HepG2 (cell line): ENCODE results near the gene PPIA. TPM values are rescaled to one million over a fixed set of nuclear protein-coding genes. Genes with fewer than 3 reads are reported as not detected.

Experiments
- FOXA1 ChIP-seq, 2 experiments: fragments of 450-650 bp in 1 of 2; sonication (generic) in 1 of 2; formaldehyde crosslinking in 1 of 2; IDR thresholded peaks; 2 replicates each; pipeline versions ENCODE4 v1.4.0 to v1.6.1; 2016 to 2020; ENCODE audit warnings: missing genetic modification reagents in 1 of 2
- ISL2 ChIP-seq: sonication (generic); formaldehyde crosslinking; IDR thresholded peaks from 2 replicates; pipeline ENCODE4 v1.5.0; 2020; ENCODE audit warnings: missing genetic modification reagents
- MAFK ChIP-seq, 2 experiments: IDR thresholded peaks in 1 of 2; conservative IDR thresholded peaks in 1 of 2; 2 replicates each; pipeline ENCODE4 v1.6.1; 2011; ENCODE audit warnings: improper control_type of control experiment in 2 of 2, low read length in 2 of 2
- MTA1 ChIP-seq: sonication (generic); formaldehyde crosslinking; IDR thresholded peaks from 2 replicates; pipeline ENCODE4 v1.4.0; 2020; ENCODE audit warnings: missing genetic modification reagents, mild to moderate bottlenecking, borderline replicate concordance
- PCBP1 ChIP-seq: fragments of 200-400 bp; formaldehyde crosslinking; IDR thresholded peaks from 2 replicates; pipeline ENCODE4 v1.6.1; 2017; ENCODE audit warnings: mild to moderate bottlenecking, low read depth, low read length, borderline replicate concordance
- TBX2 ChIP-seq: sonication (generic); formaldehyde crosslinking; IDR thresholded peaks from 2 replicates; pipeline ENCODE4 v1.5.0; 2020; ENCODE audit warnings: missing genetic modification reagents, mild to moderate bottlenecking, borderline replicate concordance
- ZNF142 ChIP-seq: sonication (generic); formaldehyde crosslinking; IDR thresholded peaks from 2 replicates; pipeline ENCODE4 v1.4.0; 2020; ENCODE audit warnings: missing genetic modification reagents
- ZNF20 ChIP-seq: sonication (generic); formaldehyde crosslinking; IDR thresholded peaks from 2 replicates; pipeline ENCODE4 v1.4.0; 2020; ENCODE audit warnings: mild to moderate bottlenecking, moderate library complexity, missing genetic modification reagents
- ZNF224 ChIP-seq: sonication (generic); formaldehyde crosslinking; IDR thresholded peaks from 2 replicates; pipeline ENCODE4 v1.5.0; 2020; ENCODE audit warnings: mild to moderate bottlenecking, missing genetic modification reagents
- ZNF24 ChIP-seq: fragments of 450-650 bp; IDR thresholded peaks from 2 replicates; pipeline ENCODE4 v1.6.1; 2017; ENCODE audit warnings: antibody characterized with exemption, mild to moderate bottlenecking
- ZNF367 ChIP-seq: sonication (generic); formaldehyde crosslinking; IDR thresholded peaks from 2 replicates; pipeline ENCODE4 v1.4.0; 2020; ENCODE audit warnings: missing genetic modification reagents, borderline replicate concordance
- polyA plus RNA-seq, 8 experiments: library from polyadenylated mRNA; depleted of rRNA in 3 of 8; stranded (reverse) in 7 of 8; unstranded in 1 of 8; fragments of >200 nt; fragmentation: Illumina TruSeq in 4 of 8; extraction: Trizol in 4 of 8; gene quantifications; 2 replicates each; pipeline versions ENCODE4 v1.2.1 to v1.2.3, GENCODE V29; 2011 to 2016; ENCODE audit warnings: low read depth in 4 of 8, missing spikeins in 1 of 8, mixed read lengths in 1 of 8; ENCODE audit not compliant: insufficient read depth in 1 of 8
- total RNA-seq, 5 experiments: library from RNA; depleted of rRNA; stranded (reverse); fragments of >200 nt; fragmentation: Illumina TruSeq; extraction: Trizol; gene quantifications; 2 replicates each; pipeline ENCODE4 v1.2.3, GENCODE V29; 2016; ENCODE audit warnings: low read depth in 1 of 5
- TF ChIP-seq, protein P1 (sequence below): sonication (generic); IDR thresholded peaks from 2 replicates; pipeline ENCODE4 v1.6.1; 2016; ENCODE audit warnings: low read depth, borderline replicate concordance
- TF ChIP-seq, protein P2 (sequence below): sonication (generic); formaldehyde crosslinking; IDR thresholded peaks from 2 replicates; pipeline ENCODE4 v1.8.0; 2022; ENCODE audit warnings: mild to moderate bottlenecking, missing genetic modification reagents; ENCODE audit not compliant: insufficient replicate concordance
- TF ChIP-seq, protein P3 (sequence below): IDR thresholded peaks from 2 replicates; pipeline ENCODE4 v1.4.0; 2020; ENCODE audit warnings: mild to moderate bottlenecking, missing genetic modification reagents

PPIA gene
- total and polyA plus RNA-seq, 2 of the 13 experiments (the other 11 are each of a cell fraction or from before 2014, with no cell fraction given) = 2,268 to 3,010 TPM

- TF ChIP-seq, protein P1, sequence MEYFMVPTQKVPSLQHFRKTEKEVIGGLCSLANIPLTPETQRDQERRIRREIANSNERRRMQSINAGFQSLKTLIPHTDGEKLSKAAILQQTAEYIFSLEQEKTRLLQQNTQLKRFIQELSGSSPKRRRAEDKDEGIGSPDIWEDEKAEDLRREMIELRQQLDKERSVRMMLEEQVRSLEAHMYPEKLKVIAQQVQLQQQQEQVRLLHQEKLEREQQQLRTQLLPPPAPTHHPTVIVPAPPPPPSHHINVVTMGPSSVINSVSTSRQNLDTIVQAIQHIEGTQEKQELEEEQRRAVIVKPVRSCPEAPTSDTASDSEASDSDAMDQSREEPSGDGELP = peak; percentile 39; the same call in 1 of the 2 replicates
- TF ChIP-seq ZNF224 = no peak
- TF ChIP-seq ZNF367 (CRISPR knock-in tag) = no peak
- no peak for TF ChIP-seq ISL2
- TF ChIP-seq ZNF20 (CRISPR knock-in tag) = no peak
- TF ChIP-seq MAFK (conservative IDR thresholded peaks at IDR 0.05 in 1 of 2, IDR thresholded peaks at IDR 0.05 in 1 of 2; ENCODE audit: low read length in 2 of 2) = peak; percentile 86 to 87
- TF ChIP-seq TBX2 = no peak
- TF ChIP-seq PCBP1 = no peak
- TF ChIP-seq, protein P2, sequence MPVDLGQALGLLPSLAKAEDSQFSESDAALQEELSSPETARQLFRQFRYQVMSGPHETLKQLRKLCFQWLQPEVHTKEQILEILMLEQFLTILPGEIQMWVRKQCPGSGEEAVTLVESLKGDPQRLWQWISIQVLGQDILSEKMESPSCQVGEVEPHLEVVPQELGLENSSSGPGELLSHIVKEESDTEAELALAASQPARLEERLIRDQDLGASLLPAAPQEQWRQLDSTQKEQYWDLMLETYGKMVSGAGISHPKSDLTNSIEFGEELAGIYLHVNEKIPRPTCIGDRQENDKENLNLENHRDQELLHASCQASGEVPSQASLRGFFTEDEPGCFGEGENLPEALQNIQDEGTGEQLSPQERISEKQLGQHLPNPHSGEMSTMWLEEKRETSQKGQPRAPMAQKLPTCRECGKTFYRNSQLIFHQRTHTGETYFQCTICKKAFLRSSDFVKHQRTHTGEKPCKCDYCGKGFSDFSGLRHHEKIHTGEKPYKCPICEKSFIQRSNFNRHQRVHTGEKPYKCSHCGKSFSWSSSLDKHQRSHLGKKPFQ (CRISPR knock-in tag) = no peak
- TF ChIP-seq, protein P3, sequence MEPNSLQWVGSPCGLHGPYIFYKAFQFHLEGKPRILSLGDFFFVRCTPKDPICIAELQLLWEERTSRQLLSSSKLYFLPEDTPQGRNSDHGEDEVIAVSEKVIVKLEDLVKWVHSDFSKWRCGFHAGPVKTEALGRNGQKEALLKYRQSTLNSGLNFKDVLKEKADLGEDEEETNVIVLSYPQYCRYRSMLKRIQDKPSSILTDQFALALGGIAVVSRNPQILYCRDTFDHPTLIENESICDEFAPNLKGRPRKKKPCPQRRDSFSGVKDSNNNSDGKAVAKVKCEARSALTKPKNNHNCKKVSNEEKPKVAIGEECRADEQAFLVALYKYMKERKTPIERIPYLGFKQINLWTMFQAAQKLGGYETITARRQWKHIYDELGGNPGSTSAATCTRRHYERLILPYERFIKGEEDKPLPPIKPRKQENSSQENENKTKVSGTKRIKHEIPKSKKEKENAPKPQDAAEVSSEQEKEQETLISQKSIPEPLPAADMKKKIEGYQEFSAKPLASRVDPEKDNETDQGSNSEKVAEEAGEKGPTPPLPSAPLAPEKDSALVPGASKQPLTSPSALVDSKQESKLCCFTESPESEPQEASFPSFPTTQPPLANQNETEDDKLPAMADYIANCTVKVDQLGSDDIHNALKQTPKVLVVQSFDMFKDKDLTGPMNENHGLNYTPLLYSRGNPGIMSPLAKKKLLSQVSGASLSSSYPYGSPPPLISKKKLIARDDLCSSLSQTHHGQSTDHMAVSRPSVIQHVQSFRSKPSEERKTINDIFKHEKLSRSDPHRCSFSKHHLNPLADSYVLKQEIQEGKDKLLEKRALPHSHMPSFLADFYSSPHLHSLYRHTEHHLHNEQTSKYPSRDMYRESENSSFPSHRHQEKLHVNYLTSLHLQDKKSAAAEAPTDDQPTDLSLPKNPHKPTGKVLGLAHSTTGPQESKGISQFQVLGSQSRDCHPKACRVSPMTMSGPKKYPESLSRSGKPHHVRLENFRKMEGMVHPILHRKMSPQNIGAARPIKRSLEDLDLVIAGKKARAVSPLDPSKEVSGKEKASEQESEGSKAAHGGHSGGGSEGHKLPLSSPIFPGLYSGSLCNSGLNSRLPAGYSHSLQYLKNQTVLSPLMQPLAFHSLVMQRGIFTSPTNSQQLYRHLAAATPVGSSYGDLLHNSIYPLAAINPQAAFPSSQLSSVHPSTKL (CRISPR knock-in tag) = 0 out of 2 replicates have a peak, but pooled peaks have one; percentile 8
- no peak for TF ChIP-seq FOXA1 (IDR thresholded peaks at IDR 0.05)
- TF ChIP-seq FOXA1 (CRISPR knock-in tag; IDR thresholded peaks at IDR 0.05) = no peak
- TF ChIP-seq MTA1 (CRISPR knock-in tag) = no peak
- TF ChIP-seq ZNF142 (CRISPR knock-in tag) = no peak
- no peak for TF ChIP-seq ZNF24
Observed at GRCh38 chr7:44791278-44792219, 4.9 kb upstream of the PPIA start (continued).
